Activated naive CD4-positive, alpha-beta T cell treated with anti-CD3 and anti-CD28 coated beads for 36 hours (primary cell): ENCODE measurements around the gene PLB1. TPM values are rescaled to one million over a fixed set of nuclear protein-coding genes. Genes with fewer than 3 reads are reported as not detected.

Experiments used
- CTCF ChIA-PET: fragments of 350-600 bp; sonication (Branson Sonifier 250); formaldehyde crosslinking; loops from one replicate; lab custom pipeline; 2021; ENCODE audit warnings: antibody characterized with exemption; lab: Charles Lee
- DNase-seq: peaks from one replicate; pipeline ENCODE4 v3.0.0-alpha.2; 2020
- H3K27ac Mint-ChIP-seq: one replicate; pipeline ENCODE4 v1.8.0; 2021; ENCODE audit warnings: mild to moderate bottlenecking, mixed read lengths
- H3K27me3 Mint-ChIP-seq: one replicate; pipeline ENCODE4 v1.8.0; 2021; ENCODE audit warnings: low read depth, mixed read lengths
- H3K36me3 Mint-ChIP-seq: one replicate; pipeline ENCODE4 v1.8.0; 2021; ENCODE audit warnings: low read depth, mixed read lengths
- H3K4me1 Mint-ChIP-seq: one replicate; pipeline ENCODE4 v1.8.0; 2021; ENCODE audit warnings: low read depth, mixed read lengths
- H3K4me3 Mint-ChIP-seq: one replicate; pipeline ENCODE4 v1.8.0; 2021; ENCODE audit warnings: mild to moderate bottlenecking, moderate library complexity, mixed read lengths
- H3K9me3 Mint-ChIP-seq: one replicate; pipeline ENCODE4 v1.8.0; 2021; ENCODE audit warnings: mixed read lengths
- intact Hi-C: fragments of 100-400 bp; cut with micrococcal nuclease; formaldehyde crosslinking; loops from one replicate; pipeline ENCODE4 v1.15.1; 2023
- total RNA-seq, 2 experiments: library from RNA; stranded (reverse); gene quantifications; one replicate each; pipeline ENCODE4 v1.2.3, GENCODE V29; 2021

The PLB1 gene
- total RNA-seq, 2 experiments from 2014 or later: 1.3 to 1.6 TPM

- no peak for DNase-seq
- Mint-ChIP-seq H3K4me1 (no peaks in the 10 kb centered on the region), H3K4me3 (no peak overlapping the region), H3K27me3 (peaks cover 11% of the 10 kb centered on the region), H3K9me3 (no peaks in the 10 kb centered on the region), H3K36me3 (no peaks in the 10 kb centered on the region), H3K27ac (no peak overlapping the region)
- intact Hi-C loops: no loop called here
- CTCF ChIA-PET: interaction anchor here (0.7 kb wide), 1 partner anchor 9 kb away, joined by 3 read pairs; no protein-coding TSS in a partner anchor
Measured at GRCh38 chr2:28526527-28527132, 30.8 kb downstream of the PLB1 start.

- H3K27me3 Mint-ChIP-seq: peaks cover 6% of the 10 kb centered on the region
- H3K4me3 Mint-ChIP-seq: no peak overlapping the region
- CTCF ChIA-PET: interaction anchor here (0.7 kb wide), 1 partner anchor 8 kb away, joined by 3 read pairs; no protein-coding TSS in a partner anchor
- H3K36me3 Mint-ChIP-seq: no peaks in the 10 kb centered on the region
- no peak overlapping the region for H3K27ac Mint-ChIP-seq
- DNase-seq: no peak
- H3K4me1 Mint-ChIP-seq: no peaks in the 10 kb centered on the region
- no peaks in the 10 kb centered on the region for H3K9me3 Mint-ChIP-seq
- intact Hi-C loops: no loop called here
Measured at GRCh38 chr2:28527196-28527595, 31.3 kb downstream of the PLB1 start.

GRCh38 chr2:28528206-28528605 is 32.3 kb downstream of the PLB1 start:
- intact Hi-C loops: no loop called here
- CTCF ChIA-PET: interaction anchor here (1.5 kb wide), 1 partner anchor 11 kb away, joined by 3 read pairs; no protein-coding TSS in a partner anchor
- Mint-ChIP-seq H3K4me1 (no peaks in the 10 kb centered on the region), H3K27ac (no peak overlapping the region), H3K4me3 (no peak overlapping the region), H3K9me3 (no peaks in the 10 kb centered on the region), H3K36me3 (no peaks in the 10 kb centered on the region), H3K27me3 (peaks cover 11% of the 10 kb centered on the region)
- no peak for DNase-seq

DNA sequence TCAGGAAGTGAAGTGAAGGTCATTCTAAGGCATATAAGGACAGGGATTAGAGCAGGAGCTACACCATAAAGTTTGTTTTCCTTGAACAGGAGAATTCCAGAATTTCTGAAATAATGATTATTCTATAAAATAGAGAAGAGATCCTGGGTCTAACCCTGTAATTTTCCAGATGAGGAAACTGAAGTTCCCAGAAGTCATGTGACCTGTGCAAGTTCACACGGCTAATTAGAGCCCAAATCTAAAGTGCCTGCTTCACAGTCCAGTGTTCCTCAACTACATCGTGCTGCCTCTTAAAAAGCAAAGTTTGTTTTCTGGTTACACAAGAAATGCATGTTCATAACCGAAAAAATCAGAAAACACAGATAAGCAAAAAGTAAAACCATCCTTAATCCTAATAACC is 34.9 kb downstream of the PLB1 start:
- no peak for DNase-seq
- Mint-ChIP-seq H3K4me1 (no peaks in the 10 kb centered on the region), H3K36me3 (no peaks in the 10 kb centered on the region), H3K4me3 (no peak overlapping the region), H3K9me3 (no peaks in the 10 kb centered on the region), H3K27ac (no peak overlapping the region), H3K27me3 (peaks cover 6% of the 10 kb centered on the region)
- intact Hi-C loops: no loop called here
- CTCF ChIA-PET: no interaction called here

- CTCF ChIA-PET: no interaction called here
- intact Hi-C loops: no loop called here
- Mint-ChIP-seq H3K36me3 (no peaks in the 10 kb centered on the region), H3K27me3 (peaks cover 6% of the 10 kb centered on the region), H3K4me3 (no peak overlapping the region), H3K9me3 (no peaks in the 10 kb centered on the region), H3K27ac (no peak overlapping the region), H3K4me1 (no peaks in the 10 kb centered on the region)
- no peak for DNase-seq
Measured at GRCh38 chr2:28532399-28532798, 36.5 kb downstream of the PLB1 start.

- H3K27me3 Mint-ChIP-seq: peaks cover 6% of the 10 kb centered on the region
- H3K9me3 Mint-ChIP-seq: no peaks in the 10 kb centered on the region
- intact Hi-C loops: no loop called here
- H3K4me3 Mint-ChIP-seq: no peak overlapping the region
- no peaks in the 10 kb centered on the region for H3K4me1 Mint-ChIP-seq
- no peak overlapping the region for H3K27ac Mint-ChIP-seq
- no peaks in the 10 kb centered on the region for H3K36me3 Mint-ChIP-seq
- CTCF ChIA-PET: no interaction called here
- DNase-seq: no peak
Measured at GRCh38 chr2:28533044-28533680, 37.3 kb downstream of the PLB1 start.

GRCh38 chr2:28534817-28535216 is 39.0 kb downstream of the PLB1 start:
- Mint-ChIP-seq H3K27ac (no peak overlapping the region), H3K9me3 (no peaks in the 10 kb centered on the region), H3K4me1 (no peaks in the 10 kb centered on the region), H3K36me3 (no peaks in the 10 kb centered on the region), H3K27me3 (peaks cover 6% of the 10 kb centered on the region), H3K4me3 (no peak overlapping the region)
- intact Hi-C loops: no loop called here
- CTCF ChIA-PET: interaction anchor here (0.5 to 0.7 kb wide), 3 partner anchors 8 to 225 kb away, joined by 3 to 7 read pairs (median 3); no protein-coding TSS in a partner anchor
- DNase-seq: no peak

DNA sequence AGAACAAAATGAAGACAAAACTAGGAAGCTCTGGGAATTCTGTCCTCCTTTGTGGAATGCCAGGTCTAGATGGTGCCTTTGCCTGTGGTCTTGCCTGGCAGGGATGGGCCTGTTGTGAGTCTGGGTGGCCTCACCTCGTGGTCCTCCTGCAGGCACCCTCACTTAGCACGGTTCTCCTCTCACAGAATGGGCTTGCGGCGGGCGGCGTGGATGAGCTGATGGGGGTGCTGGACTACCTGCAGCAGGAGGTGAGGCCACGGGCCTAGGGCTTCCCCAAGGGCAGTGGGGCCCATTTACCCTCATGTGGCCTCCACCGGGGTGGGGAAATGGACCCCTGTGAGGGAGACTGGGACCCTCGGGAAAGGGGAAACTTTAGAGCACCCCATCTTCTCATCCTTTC is 42.3 kb downstream of the PLB1 start:
- Mint-ChIP-seq H3K9me3 (no peaks in the 10 kb centered on the region), H3K4me1 (no peaks in the 10 kb centered on the region), H3K36me3 (no peaks in the 10 kb centered on the region), H3K27me3 (peaks cover 2% of the 10 kb centered on the region), H3K4me3 (no peak overlapping the region), H3K27ac (no peak overlapping the region)
- CTCF ChIA-PET: no interaction called here
- DNase-seq: no peak
- intact Hi-C loops: no loop called here

DNA sequence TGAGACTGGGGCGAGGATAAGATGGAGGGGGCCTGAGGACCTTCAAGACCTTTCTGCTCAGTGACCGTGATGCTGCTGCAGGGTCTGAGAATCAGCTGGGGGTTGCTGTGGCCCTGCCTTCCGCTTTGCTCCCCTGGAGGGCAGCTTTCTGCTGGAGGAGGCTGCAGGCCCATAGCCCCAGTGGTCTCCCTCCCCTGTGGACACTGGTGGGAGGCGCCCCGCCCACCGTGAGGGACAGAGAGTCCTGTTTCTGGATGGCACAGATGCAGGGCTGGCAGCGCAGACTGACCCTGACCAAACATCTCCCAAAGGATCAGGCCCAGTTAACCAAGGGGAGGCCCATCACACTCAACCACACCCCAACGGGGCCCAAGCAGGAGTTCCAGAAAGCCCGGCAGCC is 42.8 kb downstream of the PLB1 start:
- H3K27ac Mint-ChIP-seq: no peak overlapping the region
- CTCF ChIA-PET: no interaction called here
- H3K27me3 Mint-ChIP-seq: no peaks in the 10 kb centered on the region
- DNase-seq: no peak
- no peaks in the 10 kb centered on the region for H3K9me3 Mint-ChIP-seq
- no peaks in the 10 kb centered on the region for H3K36me3 Mint-ChIP-seq
- H3K4me1 Mint-ChIP-seq: no peaks in the 10 kb centered on the region
- H3K4me3 Mint-ChIP-seq: no peak overlapping the region
- intact Hi-C loops: no loop called here

GRCh38 chr2:28539118-28539541 is 43.3 kb downstream of the PLB1 start:
- Mint-ChIP-seq H3K9me3 (no peaks in the 10 kb centered on the region), H3K27me3 (no peaks in the 10 kb centered on the region), H3K27ac (no peak overlapping the region), H3K36me3 (no peaks in the 10 kb centered on the region), H3K4me1 (no peaks in the 10 kb centered on the region), H3K4me3 (no peak overlapping the region)
- intact Hi-C loops: no loop called here
- DNase-seq: no peak
- CTCF ChIA-PET: no interaction called here

GRCh38 chr2:28543316-28544035 is 47.6 kb downstream of the PLB1 start:
- intact Hi-C loops: no loop called here

GRCh38 chr2:28544036-28544346 is 48.1 kb downstream of the PLB1 start:
- Mint-ChIP-seq H3K4me1 (peaks cover 10% of the 10 kb centered on the region), H3K4me3 (no peak overlapping the region), H3K27ac (no peak overlapping the region), H3K27me3 (no peaks in the 10 kb centered on the region), H3K9me3 (no peaks in the 10 kb centered on the region), H3K36me3 (no peaks in the 10 kb centered on the region)
- intact Hi-C loops: no loop called here
- DNase-seq: no peak
- CTCF ChIA-PET: no interaction called here

More at GRCh38 chr2:28543316-28544035, 47.6 kb downstream of the PLB1 start:
- CTCF ChIA-PET: no interaction called here
- Mint-ChIP-seq H3K36me3 (no peaks in the 10 kb centered on the region), H3K27ac (no peak overlapping the region), H3K4me1 (peaks cover 10% of the 10 kb centered on the region), H3K27me3 (no peaks in the 10 kb centered on the region), H3K9me3 (no peaks in the 10 kb centered on the region), H3K4me3 (no peak overlapping the region)
- no peak for DNase-seq
